OCI-M2 (cell line): Measurements from ENCODE around the gene SLC5A2.
A peak's percentile ranks its signal among the peaks of the same experiment; 100 is the strongest.

Experiments
- DNase-seq: peaks from one replicate; lab custom pipeline; 2025; ENCODE audit not compliant: unreplicated experiment; lab: John Stamatoyannopoulos, UW

Gene SLC5A2

GRCh38 chr16:31459687-31460581 lies 23.0 kb upstream of the SLC5A2 start:
- peak; percentile 86 for DNase-seq

GRCh38 chr16:31460582-31461002 lies 22.3 kb upstream of the SLC5A2 start:
- no peak for DNase-seq

GRCh38 chr16:31461201-31461920 lies 21.6 kb upstream of the SLC5A2 start:
- no peak for DNase-seq

- no peak for DNase-seq
Measured at GRCh38 chr16:31461921-31462804, 20.8 kb upstream of the SLC5A2 start.

GRCh38 chr16:31464348-31464769 lies 18.6 kb upstream of the SLC5A2 start:
- no peak for DNase-seq

- no peak for DNase-seq
Measured at GRCh38 chr16:31464781-31465260, 18.1 kb upstream of the SLC5A2 start.

GRCh38 chr16:31465788-31466370 lies 17.0 kb upstream of the SLC5A2 start:
- no peak for DNase-seq

- no peak for DNase-seq
Measured at GRCh38 chr16:31466381-31466841, 16.5 kb upstream of the SLC5A2 start.

GRCh38 chr16:31467151-31467773 lies 15.7 kb upstream of the SLC5A2 start:
- DNase-seq = no peak

GRCh38 chr16:31467858-31468257 lies 15.1 kb upstream of the SLC5A2 start:
- no peak for DNase-seq

GRCh38 chr16:31470615-31471014 lies 12.3 kb upstream of the SLC5A2 start:
- no peak for DNase-seq

GRCh38 chr16:31471241-31471874 lies 11.6 kb upstream of the SLC5A2 start:
- no peak for DNase-seq

- DNase-seq = no peak
Measured at GRCh38 chr16:31471875-31472708, 10.8 kb upstream of the SLC5A2 start, which contains the start of gene TGFB1I1. Gene TGFB1I1, plus strand, starts transcription at chr16:31472152. Its CDS starts 37 bp downstream, at chr16:31472189.

- DNase-seq = no peak
Measured at GRCh38 chr16:31472709-31473203, 10.2 kb upstream of the SLC5A2 start.

- no peak for DNase-seq
Measured at GRCh38 chr16:31473264-31473984, 9.5 kb upstream of the SLC5A2 start.

GRCh38 chr16:31474173-31474714 lies 8.7 kb upstream of the SLC5A2 start:
- DNase-seq = no peak
